ENCODE results near the gene POLRMT. TPM values are rescaled to one million over a fixed set of nuclear protein-coding genes. Genes with fewer than 3 reads are reported as not detected.
"Not testable (repeated sequence)": the region's sequence is repeated elsewhere in the genome, so short reads cannot be mapped to it uniquely, and the experiment has no call there.

Gene POLRMT
- total RNA-seq, 2 donors from 2014 or later = 33.7 to 43.6 TPM

DNA sequence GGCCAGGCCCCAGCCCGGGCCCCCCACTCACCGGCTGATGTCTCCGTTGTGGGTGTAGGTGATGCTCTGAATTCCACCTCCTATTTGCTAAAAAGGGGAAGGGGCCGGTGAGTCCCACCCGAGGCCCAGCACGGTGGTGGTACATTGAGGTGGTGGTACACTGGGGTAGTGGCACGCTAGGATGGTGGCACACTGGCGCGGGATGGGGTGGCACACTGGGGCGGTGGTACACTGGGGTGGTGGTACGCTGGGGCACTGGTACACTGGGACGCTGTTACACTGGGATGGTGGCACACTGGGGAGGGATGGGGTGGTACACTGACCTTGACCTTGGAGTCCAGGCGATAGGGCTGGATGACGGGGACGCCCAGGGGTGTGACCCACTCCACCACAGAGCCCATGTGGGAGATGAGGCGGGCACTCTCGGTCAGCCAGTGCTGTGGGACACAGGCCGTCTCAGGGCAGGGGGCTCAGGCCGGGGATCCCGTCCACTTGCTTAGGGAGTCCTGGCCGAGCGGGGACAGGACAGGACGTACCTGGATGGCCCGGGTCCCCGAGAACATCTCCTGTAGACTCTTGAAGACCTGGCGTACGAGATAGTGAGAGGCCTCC, 14.6 kb downstream of the POLRMT start:
- DNase-seq (no peak), ATAC-seq (no peak)
- intact Hi-C loops (cut with DNase I) = no loop called here

GRCh38 chr19:618247-618619, 15.1 kb downstream of the POLRMT start:
- intact Hi-C loops (cut with DNase I) = no loop called here
- DNase-seq = no peak
- ATAC-seq = no peak

GRCh38 chr19:617551-618246, 15.6 kb downstream of the POLRMT start:
- no peak for DNase-seq
- no peak for ATAC-seq
- intact Hi-C loops (cut with DNase I) = no loop called here

DNA sequence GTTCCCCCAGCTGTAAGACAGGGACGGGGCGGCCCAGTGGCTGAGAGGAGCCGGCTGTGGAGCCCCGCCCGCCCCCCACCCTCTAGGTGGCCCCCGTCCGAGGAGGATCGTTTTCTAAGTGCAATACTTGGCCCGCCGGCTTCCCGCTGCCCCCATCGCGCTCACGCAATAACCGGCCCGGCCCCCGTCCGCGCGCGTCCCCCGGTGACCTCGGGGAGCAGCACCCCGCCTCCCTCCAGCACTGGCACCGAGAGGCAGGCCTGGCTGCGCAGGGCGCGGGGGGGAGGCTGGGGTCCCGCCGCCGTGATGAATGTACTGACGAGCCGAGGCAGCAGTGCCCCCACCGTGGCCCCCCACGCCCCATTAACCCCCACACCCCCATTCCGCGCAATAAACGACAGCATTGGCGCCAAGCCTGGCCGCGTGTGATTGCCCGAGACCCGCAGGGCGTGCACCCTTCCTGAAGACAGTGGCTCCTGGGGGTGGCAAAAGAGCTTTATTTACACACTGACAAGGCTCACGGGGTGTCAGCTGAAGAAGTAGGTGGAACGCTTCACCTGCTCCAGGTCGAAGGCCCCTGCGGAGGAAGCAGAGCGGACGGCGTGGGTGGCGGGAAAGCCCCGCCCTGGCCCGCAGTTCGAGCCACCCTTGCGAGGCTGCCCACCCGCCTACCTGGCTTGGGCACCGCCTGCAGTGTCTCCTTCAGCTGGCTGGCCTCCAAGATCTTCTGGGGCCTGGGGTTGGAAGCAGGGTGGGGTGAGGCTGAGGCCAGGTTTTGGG, 16.4 kb downstream of the POLRMT start:
- intact Hi-C loops (cut with DNase I) = no loop called here
- ATAC-seq (no peak), DNase-seq (no peak)

DNA sequence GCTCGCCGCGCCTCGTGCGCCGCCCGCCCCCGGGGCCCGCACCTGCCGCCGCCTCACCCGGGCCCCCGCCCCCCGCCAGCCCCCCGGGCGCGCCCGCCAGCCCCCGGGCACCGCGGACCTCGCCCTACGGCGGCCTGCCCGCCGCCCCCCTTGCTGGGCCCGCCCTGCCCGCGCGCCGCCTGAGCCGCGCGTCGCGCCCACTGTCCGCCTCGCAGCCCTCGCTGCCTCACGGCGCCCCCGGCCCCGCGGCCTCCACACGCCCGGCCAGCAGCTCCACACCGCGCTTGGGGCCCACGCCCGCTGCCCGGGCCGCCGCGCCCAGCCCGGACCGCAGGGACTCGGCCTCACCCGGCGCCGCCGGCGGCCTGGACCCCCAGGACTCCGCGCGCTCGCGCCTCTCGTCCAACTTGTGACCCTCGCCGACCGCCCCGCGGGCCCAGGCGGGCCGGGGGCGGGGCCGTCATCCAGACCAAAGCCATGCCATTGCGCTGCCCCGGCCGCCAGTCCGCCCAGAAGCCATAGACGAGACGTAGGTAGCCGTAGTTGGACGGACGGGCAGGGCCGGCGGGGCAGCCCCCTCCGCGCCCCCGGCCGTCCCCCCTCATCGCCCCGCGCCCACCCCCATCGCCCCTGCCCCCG, 17.2 kb downstream of the POLRMT start:
- intact Hi-C loops (cut with DNase I) = no loop called here
- DNase-seq = no peak
- no peak for ATAC-seq

DNA sequence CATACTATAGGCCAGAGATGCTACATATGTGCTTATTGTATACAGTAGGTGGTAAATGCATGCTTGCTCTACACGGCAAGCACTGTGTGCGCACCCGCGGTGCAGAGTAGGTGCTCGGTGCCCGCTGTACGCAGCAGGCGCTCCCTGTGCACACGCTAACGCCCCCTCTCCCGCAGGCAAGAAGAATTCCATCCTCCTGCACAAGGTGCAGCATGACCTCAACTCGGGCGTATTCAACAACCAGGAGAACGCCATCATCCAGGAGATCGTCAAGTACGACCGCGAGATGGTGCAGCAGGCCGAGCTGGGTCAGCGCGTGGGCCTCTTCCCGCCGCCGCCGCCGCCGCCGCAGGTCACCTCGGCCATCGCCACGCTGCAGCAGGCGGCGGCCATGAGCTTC, 17.7 kb downstream of the POLRMT start:
- ATAC-seq (peak in 1 of 2 donors; percentile 23), DNase-seq (no peak)
- intact Hi-C loops (cut with DNase I) = no loop called here

- no peak for DNase-seq
- intact Hi-C loops (cut with DNase I) = no loop called here
- ATAC-seq = no peak
Measured at GRCh38 chr19:613732-614567, 19.4 kb downstream of the POLRMT start.

GRCh38 chr19:612941-613340, 20.4 kb downstream of the POLRMT start:
- DNase-seq (no peak), ATAC-seq (no peak)
- intact Hi-C loops (cut with DNase I) = no loop called here

GRCh38 chr19:611481-611868, 21.9 kb downstream of the POLRMT start:
- intact Hi-C loops (cut with DNase I) = no loop called here
- no peak for ATAC-seq
- no peak for DNase-seq

- intact Hi-C loops (cut with DNase I) = no loop called here
- DNase-seq (peak; percentile 68), ATAC-seq (peak; percentile 58 to 65)
Measured at GRCh38 chr19:610801-611480, 22.4 kb downstream of the POLRMT start.

DNA sequence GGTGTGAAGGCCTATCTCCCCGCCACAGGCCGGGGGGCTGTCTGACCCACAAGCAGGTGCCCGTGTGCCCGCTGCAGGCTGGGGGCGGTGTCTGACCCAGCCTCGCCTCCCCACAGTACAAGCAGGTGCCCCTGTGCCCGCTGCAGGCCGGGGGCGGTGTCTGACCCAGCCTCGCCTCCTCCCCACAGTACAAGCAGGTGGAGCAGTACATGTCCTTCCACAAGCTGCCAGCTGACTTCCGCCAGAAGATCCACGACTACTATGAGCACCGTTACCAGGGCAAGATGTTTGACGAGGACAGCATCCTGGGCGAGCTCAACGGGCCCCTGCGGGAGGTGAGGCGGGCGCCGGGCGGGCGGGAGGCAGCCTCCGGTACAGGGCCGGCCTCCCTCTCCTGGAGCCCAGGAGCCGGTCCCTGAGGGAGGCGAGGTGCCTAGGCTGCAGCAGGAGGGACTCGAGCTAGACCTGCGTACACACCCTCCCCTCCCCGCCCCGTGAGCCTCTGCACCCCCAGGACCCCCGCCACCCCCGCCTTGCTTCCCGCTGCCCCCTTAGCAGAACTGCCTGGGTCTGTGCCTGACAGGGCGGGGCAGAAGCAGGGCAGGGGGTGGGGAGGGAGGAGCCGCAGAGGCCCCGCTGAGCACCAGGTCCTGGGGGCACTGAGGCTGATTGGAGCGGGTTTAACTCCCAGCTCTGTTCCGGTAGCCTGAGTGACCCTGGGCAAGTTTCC, 23.1 kb downstream of the POLRMT start:
- peak in 1 of 2 donors; percentile 38 for ATAC-seq
- intact Hi-C loops (cut with DNase I) = no loop called here
- DNase-seq = no peak

DNA sequence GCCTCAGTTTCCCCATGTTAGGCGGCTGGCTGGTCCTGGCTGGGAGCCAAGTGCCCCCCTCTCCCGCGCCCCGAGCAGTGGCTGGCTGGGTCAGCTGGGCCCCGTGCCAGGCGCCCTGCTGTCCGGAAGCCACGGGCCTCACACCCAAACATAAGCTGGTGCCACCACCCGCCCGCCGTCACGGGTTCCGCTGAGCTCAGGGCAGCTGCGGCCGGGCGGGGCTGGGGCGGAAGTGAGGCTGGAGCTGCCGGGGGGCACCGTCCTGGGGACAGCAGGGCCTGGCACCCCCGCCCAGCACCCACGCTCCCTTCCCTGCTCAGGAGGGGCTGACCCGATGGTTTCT, 24.4 kb downstream of the POLRMT start:
- ATAC-seq (peak; percentile 53 to 75), DNase-seq (no peak)
- intact Hi-C loops (cut with DNase I) = no loop called here

DNA sequence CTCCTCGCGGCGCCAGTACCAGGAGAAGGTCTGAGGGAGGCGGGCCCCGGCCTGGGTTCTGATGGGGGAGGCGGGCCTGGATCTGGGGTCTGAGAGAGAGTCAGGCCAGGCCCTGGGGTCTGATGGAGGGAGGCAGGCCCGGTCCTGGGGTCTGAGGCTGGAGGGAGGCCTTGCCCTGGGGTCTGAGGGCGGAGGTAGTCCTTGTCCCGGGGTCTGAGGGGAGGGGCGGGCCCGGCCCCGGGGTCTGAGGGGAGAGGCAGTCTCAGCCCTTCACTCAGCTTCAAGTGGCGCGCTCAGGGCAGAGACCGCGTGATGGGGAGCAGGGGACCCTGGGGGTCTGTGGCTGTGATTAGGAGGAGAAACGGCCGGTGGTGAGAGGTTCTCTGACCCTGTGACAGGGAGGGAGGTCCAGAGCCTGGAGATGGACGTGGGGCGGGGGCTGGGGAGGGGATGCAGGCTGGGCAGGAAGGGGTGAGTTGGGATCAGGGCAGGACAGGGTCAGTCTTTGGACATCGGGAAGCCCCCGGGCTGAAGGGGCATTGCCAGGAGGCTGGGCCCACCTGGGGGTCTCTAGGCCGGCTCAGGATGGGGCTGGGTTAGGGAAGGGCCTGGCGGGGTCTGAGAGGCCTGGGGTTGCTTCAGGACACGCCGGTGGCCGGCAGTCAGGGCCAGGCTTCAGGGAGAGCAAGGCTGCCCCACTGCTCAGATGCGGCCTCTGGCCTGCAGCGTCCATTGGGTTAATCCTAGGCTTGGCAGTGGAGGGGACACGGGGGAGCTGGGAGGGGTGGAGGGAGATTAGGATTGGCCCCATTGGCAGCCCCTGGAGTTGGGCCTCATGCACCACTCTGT, 25.0 kb downstream of the POLRMT start:
- intact Hi-C loops (cut with DNase I) = no loop called here
- DNase-seq (no peak), ATAC-seq (peak; percentile 4 to 17)

GRCh38 chr19:607301-608154, 25.8 kb downstream of the POLRMT start:
- ATAC-seq = no peak
- DNase-seq = no peak
- intact Hi-C loops (cut with DNase I) = no loop called here

DNA sequence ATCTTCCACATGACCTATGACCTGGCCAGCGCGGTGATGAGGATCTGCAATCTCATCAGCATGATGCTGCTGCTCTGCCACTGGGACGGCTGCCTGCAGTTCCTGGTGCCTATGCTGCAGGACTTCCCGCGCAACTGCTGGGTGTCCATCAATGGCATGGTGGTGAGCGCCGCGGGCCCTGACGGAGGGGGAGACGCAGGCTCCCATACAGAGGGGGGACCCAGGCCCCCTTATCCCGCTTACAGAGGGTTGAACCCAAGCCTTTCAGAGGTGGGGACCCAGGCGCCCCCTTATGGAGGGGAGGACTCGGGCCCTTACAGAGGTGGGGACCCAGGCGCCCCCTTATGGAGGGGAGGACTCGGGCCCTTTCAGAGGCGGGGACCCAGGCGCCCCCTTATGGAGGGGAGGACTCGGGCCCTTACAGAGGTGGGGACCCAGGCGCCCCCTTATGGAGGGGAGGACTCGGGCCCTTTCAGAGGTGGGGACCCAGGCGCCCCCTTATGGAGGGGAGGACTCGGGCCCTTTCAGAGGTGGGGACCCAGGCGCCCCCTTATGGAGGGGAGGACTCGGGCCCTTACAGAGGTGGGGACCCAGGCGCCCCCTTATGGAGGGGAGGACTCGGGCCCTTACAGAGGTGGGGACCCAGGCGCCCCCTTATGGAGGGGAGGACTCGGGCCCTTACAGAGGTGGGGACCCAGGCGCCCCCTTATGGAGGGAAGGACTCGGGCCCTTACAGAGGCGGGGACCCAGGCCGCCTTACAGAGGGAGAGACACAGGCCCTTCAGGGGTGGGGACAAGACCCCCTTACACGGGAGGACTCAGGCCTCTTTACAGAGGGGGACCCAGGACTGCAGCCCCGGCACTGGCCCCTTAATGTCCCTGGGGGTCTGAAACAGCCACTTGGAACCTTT, 28.0 kb downstream of the POLRMT start:
- DNase-seq; ATAC-seq; intact Hi-C loops (cut with DNase I): not testable (repeated sequence)
